ENCODE data around the gene CCL20.
A peak's percentile ranks its signal among the peaks of the same experiment; 100 is the strongest.

The CCL20 gene

DNA sequence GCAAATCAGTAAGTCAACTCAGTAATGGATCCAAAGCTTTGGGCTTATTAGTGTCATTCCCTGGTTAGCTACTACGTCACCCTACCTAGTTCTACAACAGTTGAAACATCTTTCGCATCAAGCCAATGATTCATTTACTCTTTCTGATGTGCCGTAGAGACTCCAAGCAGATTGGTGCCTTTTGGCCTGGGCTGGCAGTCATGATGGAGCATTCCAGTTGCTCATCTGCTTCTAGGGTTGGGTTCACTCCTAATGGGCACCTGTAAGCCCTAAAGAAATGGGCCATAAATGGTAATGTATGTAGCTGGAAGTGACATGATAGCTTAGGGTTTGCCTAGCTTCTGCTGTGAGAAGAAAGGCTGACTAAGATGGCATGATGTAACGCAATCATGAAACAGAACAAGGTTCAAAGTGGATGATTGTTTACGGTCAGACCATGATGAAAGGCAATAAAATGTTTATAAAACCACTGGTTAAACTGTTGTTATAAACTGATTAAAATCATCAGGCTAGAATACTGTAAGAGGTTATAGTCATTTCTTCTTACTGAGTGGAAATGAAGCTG, 20.4 kb upstream of the CCL20 start:
- TF ChIP-seq TEAD4 (IDR thresholded peaks at IDR 0.05), result no peak

DNA sequence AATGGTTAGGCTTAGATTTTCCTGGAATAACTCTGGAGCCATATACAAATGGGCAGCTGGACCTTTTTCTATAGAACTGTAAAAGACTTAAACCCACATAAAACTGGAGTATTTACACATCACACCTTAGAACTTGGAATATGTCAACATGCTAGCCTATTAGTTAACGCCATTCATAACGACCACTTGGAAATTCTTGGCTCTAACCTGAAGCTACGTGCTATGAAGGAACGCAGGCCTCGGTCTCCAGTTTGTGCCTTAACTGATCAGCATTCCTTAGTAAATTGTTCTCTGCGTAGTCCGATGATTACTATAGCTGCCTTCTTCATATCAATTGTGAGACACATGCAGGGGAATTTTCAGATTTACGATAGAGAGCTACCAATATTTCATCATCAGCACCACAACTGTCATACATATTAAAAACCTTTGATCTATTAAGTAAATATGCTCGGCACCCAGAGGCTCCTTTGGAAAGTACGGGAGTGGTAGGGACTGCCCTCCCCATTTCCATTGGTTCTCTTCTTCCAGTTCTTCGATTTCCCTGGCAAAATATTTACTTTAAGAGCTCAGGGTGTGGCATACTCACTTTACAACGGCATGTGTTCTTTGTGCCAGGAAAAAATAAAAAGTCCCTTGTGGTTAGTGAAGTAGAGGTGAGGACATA, 17.5 kb upstream of the CCL20 start:
- no peak for TF ChIP-seq CREB1 (IDR thresholded peaks at IDR 0.05; ENCODE audit: low read depth)
- TF ChIP-seq, protein P1, sequence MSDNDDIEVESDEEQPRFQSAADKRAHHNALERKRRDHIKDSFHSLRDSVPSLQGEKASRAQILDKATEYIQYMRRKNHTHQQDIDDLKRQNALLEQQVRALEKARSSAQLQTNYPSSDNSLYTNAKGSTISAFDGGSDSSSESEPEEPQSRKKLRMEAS (IDR thresholded peaks at IDR 0.05), result no peak
- TF ChIP-seq TEAD4 (IDR thresholded peaks at IDR 0.05), result no peak
- no peak for TF ChIP-seq EP300 (IDR thresholded peaks at IDR 0.05; ENCODE audit: borderline replicate concordance)
- TF ChIP-seq ZBTB7A (IDR thresholded peaks at IDR 0.05; ENCODE audit: low read depth), result no peak
- no peak for TF ChIP-seq RAD21 (IDR thresholded peaks at IDR 0.05; ENCODE audit: low read depth)
- TF ChIP-seq EGR1 (IDR thresholded peaks at IDR 0.05), result no peak
- TF ChIP-seq CEBPB (IDR thresholded peaks at IDR 0.05), result no peak
- no peak for TF ChIP-seq TAF1 (IDR thresholded peaks at IDR 0.05; ENCODE audit: low read depth)

GRCh38 chr2:227796768-227797167, 16.9 kb upstream of the CCL20 start:
- 0 out of 2 replicates have a peak, but pooled peaks have one; percentile 11 for TF ChIP-seq CEBPB (IDR thresholded peaks at IDR 0.05)

DNA sequence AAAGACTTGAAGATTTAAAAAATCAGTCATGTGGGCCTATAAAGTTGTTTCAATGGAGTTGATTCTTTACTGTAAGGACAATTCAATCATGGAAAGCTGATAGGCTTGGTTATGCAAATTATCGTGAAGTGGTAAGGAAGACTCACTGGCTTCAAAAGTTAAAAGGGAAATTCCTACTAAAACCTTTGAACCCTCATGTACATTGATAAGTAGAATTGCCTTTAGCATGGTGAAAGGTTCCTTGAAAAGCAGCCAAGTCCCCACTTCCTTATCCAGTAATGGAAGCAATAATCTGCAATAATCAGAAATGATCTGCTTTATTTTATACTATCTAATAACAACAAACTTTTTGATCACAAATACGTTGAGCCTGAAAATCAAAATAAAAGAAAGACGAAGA, 14.4 kb upstream of the CCL20 start:
- TF ChIP-seq ZBTB7A (IDR thresholded peaks at IDR 0.05; ENCODE audit: low read depth), result no peak
- no peak for TF ChIP-seq FOXM1 (IDR thresholded peaks at IDR 0.05; ENCODE audit: borderline replicate concordance, low read depth)
- no peak for TF ChIP-seq CREB1 (IDR thresholded peaks at IDR 0.05; ENCODE audit: low read depth)
- TF ChIP-seq TEAD4 (IDR thresholded peaks at IDR 0.05), result no peak
- TF ChIP-seq, protein P2, sequence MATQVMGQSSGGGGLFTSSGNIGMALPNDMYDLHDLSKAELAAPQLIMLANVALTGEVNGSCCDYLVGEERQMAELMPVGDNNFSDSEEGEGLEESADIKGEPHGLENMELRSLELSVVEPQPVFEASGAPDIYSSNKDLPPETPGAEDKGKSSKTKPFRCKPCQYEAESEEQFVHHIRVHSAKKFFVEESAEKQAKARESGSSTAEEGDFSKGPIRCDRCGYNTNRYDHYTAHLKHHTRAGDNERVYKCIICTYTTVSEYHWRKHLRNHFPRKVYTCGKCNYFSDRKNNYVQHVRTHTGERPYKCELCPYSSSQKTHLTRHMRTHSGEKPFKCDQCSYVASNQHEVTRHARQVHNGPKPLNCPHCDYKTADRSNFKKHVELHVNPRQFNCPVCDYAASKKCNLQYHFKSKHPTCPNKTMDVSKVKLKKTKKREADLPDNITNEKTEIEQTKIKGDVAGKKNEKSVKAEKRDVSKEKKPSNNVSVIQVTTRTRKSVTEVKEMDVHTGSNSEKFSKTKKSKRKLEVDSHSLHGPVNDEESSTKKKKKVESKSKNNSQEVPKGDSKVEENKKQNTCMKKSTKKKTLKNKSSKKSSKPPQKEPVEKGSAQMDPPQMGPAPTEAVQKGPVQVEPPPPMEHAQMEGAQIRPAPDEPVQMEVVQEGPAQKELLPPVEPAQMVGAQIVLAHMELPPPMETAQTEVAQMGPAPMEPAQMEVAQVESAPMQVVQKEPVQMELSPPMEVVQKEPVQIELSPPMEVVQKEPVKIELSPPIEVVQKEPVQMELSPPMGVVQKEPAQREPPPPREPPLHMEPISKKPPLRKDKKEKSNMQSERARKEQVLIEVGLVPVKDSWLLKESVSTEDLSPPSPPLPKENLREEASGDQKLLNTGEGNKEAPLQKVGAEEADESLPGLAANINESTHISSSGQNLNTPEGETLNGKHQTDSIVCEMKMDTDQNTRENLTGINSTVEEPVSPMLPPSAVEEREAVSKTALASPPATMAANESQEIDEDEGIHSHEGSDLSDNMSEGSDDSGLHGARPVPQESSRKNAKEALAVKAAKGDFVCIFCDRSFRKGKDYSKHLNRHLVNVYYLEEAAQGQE (IDR thresholded peaks at IDR 0.05; ENCODE audit: low read depth), result no peak
- no peak for TF ChIP-seq EGR1 (IDR thresholded peaks at IDR 0.05)
- TF ChIP-seq RAD21 (IDR thresholded peaks at IDR 0.05; ENCODE audit: low read depth), result no peak
- no peak for TF ChIP-seq USF1 (IDR thresholded peaks at IDR 0.05)
- no peak for TF ChIP-seq NFIC (IDR thresholded peaks at IDR 0.05)

GRCh38 chr2:227802882-227803281, 10.8 kb upstream of the CCL20 start:
- TF ChIP-seq NFIC (IDR thresholded peaks at IDR 0.05) (no peak), TEAD4 (IDR thresholded peaks at IDR 0.05) (no peak), ZBTB7A (IDR thresholded peaks at IDR 0.05; ENCODE audit: low read depth) (no peak)

DNA sequence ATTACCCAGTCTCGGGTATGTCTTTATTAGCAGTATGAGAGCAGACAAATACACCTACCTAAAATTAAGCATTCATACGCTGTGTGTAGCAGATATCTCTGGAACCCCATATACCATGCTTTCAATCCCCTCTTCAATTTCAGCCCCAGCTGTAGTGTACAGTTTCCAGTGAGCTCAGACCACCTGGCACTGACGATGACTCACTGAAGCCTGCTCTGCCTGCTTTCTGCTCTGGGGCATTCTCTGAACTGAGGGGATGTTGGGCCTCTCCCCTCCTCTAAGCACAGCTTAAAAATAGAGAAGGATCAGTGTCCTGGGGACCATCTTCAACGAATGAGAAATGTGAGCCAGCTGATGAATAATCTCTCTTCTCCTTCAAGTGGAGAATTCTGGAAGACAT, 8.7 kb upstream of the CCL20 start:
- TF ChIP-seq USF1 (IDR thresholded peaks at IDR 0.05) (no peak), CREB1 (IDR thresholded peaks at IDR 0.05; ENCODE audit: low read depth) (no peak), ZBTB7A (IDR thresholded peaks at IDR 0.05; ENCODE audit: low read depth) (no peak), NFIC (IDR thresholded peaks at IDR 0.05) (no peak), RAD21 (IDR thresholded peaks at IDR 0.05; ENCODE audit: low read depth) (no peak), EGR1 (IDR thresholded peaks at IDR 0.05) (no peak), EP300 (IDR thresholded peaks at IDR 0.05; ENCODE audit: borderline replicate concordance) (no peak), TAF1 (IDR thresholded peaks at IDR 0.05; ENCODE audit: low read depth) (no peak), CEBPB (IDR thresholded peaks at IDR 0.05) (no peak), FOXM1 (IDR thresholded peaks at IDR 0.05; ENCODE audit: borderline replicate concordance, low read depth) (no peak), TCF12 (IDR thresholded peaks at IDR 0.05; ENCODE audit: low read depth) (no peak)
- TF ChIP-seq, protein P1 (IDR thresholded peaks at IDR 0.05), result no peak
- TF ChIP-seq, protein P2 (IDR thresholded peaks at IDR 0.05; ENCODE audit: low read depth), result no peak

DNA sequence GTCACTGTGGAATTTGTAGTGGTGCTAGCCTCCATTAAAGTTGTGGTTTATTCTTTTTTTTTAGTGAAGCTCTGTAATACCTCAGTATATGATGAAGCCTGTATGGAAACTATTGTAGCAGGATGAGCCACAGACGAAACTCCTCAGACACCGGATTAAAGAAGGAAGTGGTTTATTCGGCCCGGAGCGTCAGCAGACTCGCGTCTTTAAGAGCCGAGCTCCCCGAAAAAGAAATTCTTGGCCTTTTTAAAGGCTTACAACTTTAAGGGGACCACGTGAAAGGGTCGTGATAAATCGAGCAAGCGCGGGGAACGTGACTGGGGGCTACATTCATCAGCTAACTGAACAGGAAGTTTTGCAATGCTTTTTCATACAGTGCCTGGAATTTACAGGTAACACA, 8.1 kb upstream of the CCL20 start:
- TF ChIP-seq CEBPB (IDR thresholded peaks at IDR 0.05), result no peak
